HG03159 (cell line): ENCODE measurements around the gene ELAC1.
"Not testable (repeated sequence)": the region's sequence is repeated elsewhere in the genome, so short reads cannot be mapped to it uniquely, and the experiment has no call there.

Experiments
- ATAC-seq: cut with Tn5 transposase; IDR thresholded peaks from one replicate; pipeline ENCODE4 v1.9.1; 2021; ENCODE audit warnings: mild to moderate bottlenecking, moderate library complexity; ENCODE audit not compliant: unreplicated experiment

The ELAC1 gene

DNA sequence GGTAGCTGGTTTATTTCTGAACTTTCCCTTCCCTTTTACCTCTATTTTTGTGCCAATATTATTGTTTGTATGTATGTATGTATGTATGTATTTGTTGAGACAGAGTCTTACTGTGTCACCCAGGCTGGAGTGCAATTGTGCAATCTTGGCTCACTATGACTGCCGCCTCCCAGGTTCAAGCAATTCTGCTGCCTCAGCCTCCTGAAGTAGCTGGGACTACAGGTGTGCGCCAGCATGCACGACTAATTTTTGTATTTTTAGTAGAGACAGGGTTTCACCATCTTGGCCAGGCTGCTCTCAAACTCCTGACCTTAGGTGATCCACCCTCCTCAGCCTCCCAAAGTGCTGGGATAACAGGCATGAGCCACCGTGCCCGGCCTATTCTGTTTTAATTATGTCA lies 4.6 kb downstream of the ELAC1 start:
- not testable (repeated sequence) for ATAC-seq

DNA sequence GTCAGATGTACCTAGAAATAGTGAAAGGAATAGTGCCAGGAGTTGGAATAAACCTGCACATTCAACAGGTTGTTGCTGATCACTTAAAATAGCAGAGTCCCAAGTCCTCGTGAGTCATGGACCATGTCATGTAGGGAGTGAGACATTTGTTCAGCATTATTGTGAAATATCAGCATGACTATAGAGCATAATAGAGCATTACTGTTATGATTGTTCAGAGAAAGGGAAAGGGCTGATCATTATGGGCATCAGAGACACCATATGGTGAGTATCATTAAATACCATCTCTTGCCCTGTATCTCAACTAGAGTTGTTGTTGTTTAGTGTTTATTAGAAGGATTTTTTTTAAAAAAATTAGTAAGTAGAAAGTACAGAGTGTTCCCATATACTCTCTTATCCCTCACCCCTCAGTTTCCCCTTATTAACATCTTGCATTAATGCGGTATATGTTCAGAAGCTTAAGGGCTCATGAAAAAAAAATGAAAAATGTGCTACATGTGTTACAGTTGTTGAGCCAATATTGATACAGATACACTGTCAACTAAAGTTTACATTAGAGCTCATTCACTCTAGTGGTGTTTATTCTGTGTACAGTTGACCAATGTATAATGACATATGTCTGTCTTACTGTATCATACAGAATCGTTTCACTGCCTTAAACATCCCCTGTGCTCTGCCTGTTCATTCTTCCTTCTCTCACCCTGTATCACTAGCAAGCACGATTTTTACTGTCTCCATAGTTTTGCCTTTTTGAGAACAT lies 5.7 kb downstream of the ELAC1 start:
- no peak for ATAC-seq

DNA sequence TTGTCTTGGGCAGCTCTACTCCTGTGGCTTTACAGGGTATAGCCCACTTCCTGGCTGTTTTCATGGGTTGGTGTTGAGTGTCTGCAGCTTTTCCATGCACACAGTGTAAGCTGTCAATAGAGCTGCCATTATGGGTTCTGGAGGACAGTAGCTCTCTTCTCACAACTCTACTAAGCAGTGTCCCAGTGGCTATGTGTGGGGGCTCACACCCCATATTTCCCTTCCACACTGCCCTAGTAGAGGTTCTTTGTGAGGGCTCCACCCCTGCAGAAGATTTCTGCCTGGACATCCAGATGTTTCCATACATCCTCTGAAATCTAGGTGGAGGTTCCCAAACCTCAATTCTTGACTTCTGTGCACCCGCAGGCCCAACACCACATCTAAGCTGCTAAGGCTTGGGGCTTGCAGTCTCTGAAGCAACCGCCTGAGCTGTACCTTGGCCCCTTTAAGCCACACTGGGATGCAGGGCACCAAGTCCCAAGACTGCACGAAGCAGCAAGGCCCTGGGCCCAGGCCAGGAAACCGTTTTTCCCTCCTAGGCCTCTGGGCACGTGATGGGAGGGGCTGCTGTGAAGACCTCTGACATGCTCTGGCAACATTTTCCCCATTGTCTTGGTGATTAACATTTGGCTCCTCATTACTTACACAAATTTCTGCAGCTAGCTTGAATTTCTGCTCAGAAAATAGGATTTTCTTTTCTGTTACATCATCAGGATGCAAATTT lies 9.4 kb downstream of the ELAC1 start:
- no peak for ATAC-seq

DNA sequence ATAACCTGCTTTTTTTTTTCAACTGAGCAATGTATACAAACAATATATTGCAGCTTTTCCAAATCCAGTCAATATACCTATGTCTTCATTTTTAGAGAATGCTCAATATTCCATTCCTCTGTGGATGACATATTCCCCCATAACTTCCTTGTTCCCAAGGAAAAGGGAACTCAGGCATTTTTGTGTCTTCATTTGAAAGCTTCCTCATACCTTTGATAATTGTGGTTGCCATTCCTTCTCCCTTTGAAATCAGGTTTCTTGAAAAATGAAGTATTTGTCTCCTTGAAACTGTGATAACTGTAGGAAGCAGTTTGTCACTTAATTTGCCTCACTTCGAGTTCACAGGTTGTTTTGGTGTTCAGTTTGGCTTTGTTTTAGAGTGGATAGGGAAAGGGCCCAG lies 13.5 kb downstream of the ELAC1 start:
- ATAC-seq = no peak

DNA sequence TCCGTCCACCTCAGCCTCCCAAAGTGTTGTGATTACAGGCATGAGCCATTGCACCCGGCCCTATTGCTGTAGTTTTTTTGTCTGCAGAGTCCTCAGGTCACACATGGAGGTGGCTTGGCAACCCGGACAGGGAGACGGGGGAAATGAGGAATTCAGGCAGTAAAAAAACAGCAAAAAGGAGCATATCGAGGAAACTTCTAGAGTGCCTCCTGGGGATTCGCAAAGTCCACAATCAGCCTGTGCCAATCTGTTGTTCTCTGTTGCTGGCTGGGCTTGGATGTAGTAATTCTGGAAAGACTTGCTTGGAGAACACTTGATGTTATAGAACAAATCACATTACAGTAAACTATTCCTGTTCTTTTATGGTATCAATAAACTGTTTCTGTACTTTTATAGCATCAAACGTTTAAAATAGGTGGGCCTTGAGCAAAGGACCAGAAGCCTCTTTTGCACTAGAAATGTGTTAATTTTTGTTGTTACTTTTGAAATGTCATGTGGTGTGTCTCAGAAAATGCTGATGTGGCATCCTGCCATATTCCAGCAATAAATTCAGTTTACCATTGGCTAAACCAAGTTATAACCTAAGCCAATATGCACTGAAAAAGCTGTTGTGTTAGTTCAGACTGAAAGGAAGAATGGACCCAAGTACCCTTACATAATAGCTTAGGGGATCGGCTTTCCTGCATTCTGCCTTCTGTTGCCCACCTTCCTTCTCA lies 14.4 kb downstream of the ELAC1 start:
- no peak for ATAC-seq

DNA sequence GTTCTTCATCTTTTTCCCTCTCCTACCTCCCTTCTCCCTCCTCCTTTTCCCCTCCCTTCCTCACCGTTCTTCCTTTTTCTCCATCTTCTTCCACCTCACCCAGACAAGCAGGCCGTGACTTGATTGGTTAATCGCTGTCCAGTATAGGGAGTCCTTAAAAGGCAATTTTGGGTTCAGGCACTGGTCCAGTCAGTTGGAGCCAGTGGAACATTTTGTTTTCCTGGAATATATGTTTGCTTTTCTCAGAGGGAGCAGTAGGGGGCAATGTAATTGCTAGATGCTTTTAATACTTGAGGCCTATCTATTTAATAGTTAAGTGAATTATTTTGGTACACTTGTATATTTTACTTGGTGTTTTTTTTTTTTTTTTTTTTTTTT lies 15.0 kb downstream of the ELAC1 start:
- no peak for ATAC-seq

DNA sequence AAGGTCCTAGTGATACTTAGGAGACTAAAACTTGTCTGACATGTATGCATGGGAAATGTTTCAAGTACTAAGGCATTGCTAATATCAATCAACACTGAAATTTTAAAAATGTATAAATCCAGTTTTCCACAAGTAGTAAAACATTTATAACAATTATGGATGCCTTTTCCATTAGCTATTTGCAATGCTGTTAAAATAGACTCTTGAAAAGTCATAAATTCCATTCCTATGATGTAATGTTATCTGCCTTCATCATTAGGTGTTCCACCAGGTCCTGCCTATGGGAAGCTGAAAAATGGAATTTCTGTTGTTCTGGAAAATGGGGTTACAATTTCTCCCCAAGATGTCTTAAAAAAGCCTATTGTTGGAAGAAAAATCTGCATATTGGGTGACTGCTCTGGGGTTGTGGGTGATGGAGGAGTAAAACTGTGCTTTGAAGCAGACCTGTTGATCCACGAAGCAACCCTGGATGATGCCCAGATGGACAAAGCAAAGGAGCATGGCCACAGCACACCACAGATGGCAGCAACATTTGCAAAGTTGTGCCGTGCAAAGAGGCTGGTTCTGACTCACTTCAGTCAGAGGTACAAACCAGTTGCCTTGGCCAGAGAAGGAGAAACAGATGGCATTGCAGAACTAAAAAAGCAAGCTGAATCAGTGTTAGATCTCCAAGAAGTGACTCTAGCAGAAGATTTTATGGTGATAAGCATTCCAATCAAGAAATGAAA lies 18.7 kb downstream of the ELAC1 start:
- ATAC-seq = no peak

DNA sequence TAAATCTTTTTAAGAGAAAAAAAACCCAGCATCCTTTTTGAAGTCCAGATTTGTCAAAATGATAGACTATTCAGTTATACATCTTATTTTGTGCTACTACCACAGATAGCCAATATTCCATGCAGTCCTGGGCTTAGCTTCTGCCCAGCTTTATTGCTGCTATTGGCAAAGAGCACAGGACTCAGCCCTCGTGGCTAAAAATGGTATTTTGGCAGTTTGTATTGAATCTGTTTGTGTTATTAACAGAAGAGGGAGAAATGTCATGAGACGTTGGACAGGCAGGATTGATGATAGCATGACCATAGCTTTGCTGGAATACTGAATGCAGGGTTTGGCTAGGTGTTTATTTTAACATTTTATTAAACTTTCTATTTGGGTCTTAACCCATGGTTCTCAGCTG lies 19.4 kb downstream of the ELAC1 start:
- ATAC-seq = no peak

DNA sequence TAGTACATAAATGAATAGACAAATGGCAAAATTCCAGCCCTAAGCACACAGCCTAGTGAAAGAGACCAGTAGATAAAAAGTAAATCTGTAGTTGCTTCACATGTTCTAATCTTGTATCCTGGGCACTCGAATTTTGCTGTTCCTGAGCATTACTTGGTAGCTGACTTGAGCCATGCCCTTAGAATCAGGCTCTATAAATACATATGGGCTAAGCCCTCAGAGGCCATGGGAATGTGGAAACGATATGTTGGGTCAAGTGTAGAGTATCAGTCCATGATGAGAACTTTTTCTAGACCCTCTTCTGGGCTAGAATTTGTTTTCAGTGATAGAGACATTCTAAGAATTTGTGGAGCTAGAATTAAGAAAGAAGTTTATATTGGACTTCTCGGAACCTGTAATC lies 21.9 kb downstream of the ELAC1 start:
- no peak for ATAC-seq

DNA sequence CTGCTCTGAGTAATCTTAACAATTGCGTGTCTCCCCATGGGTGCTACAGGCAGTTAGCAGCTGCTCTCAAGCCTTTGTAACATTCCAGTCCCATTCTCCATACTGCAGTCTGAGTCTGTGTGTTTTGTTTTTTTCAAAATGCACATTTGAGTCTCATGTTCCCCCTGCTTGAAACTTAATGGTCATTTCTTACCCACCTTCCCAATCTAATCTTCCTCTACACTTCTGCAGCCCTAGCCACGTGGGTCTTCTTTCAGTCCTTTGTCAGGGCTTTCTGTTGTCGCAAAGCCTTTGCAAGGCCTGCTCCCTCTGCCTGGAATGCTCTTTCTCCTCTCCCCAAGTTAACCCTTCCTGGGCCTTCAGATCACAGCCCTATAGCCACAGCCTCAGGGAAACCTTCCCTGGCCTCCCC lies 24.5 kb downstream of the ELAC1 start:
- ATAC-seq = no peak

DNA sequence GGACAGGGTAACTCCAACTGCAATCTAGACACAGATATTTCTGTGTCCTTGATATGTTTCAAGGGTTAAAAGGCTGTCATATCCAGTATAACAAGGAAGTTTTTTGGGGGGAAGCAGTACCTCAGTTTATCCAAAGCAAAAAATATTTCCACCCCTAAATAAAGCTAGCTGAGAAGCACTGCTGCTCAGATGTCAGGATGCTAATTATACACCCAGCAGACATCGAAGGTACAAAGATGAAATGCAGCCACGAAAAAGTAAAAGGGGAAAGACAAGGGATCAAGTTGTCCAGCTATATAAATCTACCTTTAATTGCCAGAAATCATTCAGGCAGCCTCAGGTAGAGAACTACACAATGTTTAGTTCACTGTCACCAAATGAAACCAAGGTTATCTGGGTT lies 26.2 kb downstream of the ELAC1 start:
- no peak for ATAC-seq

DNA sequence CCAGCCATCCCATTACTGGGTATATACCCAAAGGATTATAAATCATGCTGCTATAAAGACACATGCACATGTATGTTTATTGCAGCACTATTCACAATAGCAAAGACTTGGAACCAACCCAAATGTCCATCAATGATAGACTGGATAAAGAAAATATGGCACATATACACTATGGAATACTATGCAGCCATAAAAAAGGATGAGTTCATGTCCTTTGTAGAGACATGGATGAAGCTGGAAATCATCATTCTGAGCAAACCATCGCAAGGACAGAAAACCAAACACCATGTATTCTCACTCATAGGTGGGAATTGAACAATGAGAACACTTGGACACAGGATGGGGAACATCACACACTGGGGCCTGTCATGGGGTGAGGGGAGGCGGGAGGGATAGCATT lies 35.3 kb downstream of the ELAC1 start:
- ATAC-seq = not testable (repeated sequence)

DNA sequence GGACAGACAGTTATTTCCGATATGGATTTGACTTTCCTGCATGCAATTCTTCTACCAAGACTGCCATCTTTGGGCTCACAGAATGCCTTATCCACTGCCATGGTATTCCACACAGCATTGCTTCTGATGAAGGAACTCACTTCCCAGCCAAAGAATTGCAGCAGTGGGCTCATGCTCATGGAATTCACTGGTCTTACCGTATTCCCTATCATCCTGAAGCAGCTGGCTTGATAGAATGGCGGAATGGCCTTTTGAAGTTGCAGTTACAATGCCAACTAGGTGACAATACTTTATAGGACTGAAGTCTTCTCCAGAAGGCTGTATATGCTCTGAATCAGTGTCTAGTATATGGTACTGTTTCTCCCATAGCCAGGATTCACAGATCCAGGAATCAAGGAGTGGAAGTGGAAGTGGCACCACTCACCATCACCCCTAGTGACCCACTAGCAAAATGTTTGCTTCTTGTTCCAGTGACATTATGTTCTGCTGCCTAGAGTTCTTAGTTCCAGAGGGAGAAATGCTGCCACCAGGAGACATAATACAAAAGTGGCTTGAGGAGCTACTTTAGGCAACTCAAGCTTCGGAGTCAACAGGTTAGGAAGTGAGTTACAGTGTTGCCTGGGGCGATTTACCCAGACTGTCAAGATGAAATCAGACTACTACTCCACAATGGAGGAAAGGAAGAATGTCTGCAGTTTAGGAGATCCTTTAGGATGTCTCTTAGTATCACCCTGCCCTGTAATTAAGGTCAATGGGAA lies 38.4 kb downstream of the ELAC1 start:
- no peak for ATAC-seq

DNA sequence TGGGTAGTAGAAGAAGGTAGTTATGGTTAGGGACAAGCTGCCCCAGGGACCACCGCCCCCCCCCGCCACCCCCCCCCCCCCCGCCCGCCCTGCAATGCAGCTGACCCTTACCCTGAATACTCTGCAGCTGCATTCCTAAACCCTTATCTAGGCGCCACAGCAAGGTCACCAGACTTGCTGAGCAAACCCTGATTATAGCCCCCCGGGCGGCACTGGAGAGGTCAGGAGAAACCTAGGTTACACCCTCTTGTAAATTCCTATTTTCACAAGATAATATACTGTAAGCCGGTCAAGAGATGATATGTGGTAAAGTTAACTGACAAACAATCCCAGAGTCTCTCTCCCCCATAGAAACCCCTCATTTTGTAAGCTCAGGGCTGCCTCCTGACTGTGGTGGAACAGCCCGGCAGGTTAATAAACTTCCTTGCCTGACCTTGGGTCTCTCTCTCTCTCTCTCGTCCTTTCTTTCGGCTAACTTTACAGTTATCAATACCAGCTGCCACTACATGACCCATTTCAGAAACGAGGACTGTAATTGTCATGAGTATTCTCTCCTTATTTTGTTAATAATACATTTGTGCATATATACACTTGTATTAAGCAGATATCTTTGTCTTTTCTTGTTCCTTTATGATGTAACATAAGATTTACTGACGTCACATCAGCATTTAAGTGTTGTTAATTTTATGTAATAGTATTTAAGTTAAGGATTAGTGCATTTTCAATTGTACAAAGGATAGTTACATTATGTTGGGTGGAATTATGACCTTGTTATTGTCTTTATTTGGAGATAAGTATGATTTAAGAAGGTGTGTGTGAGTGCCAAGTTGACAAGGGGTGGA lies 39.3 kb downstream of the ELAC1 start:
- no peak for ATAC-seq

DNA sequence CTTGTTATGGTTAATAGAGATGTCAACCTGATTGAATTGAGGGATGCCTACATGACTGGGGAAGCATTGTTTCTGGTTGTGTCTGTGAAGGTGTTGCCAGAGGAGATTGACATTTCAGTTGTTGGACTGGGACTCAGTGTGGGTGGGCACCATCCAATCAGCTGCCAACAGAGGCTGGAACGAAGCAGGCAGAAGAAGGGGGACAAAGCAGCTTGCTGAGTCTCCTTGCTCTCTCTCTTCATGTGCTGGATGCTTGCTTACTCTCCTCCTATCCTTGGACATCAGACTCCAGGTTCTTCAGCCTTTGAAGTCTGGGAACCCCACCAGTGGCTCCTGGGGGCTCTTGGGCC lies 39.9 kb downstream of the ELAC1 start:
- ATAC-seq = no peak

DNA sequence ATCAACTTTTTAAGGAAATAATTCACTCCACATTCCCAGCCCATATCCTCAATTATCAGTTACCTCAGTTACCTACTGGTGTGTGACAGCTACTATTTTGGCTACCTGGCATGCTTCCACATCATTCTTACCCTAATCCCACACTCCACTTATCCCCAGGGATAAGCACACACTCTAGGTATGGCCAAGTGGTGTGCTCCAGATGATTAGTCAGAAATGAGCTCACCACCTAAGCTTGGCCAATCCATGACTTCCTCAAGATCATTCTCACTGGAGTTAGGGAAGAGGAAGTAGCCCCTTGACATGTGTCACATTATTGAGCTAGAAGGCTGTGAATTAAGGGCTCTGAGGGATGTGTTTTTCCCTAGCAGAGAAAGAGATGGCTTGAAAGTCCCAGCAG lies 41.2 kb downstream of the ELAC1 start:
- ATAC-seq = no peak

DNA sequence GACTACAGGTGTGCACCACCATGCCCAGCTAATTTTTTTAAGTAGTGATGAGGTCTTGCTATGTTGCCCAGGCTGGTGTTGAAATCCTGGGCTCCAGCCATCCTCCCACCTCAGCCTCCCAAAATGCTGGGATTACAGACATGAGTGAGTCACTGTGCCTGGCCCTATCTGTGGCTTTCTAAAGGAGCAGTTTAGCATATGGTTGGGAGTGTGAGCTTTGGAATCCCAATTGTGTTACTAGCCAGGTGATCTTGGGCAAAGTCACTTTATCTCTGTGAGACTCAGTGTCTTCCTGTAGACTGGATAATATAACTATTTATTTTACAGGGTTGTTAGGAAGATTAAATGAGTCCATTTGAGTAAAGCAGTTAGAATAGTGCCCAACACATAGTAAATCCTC lies 42.4 kb downstream of the ELAC1 start:
- ATAC-seq = no peak

DNA sequence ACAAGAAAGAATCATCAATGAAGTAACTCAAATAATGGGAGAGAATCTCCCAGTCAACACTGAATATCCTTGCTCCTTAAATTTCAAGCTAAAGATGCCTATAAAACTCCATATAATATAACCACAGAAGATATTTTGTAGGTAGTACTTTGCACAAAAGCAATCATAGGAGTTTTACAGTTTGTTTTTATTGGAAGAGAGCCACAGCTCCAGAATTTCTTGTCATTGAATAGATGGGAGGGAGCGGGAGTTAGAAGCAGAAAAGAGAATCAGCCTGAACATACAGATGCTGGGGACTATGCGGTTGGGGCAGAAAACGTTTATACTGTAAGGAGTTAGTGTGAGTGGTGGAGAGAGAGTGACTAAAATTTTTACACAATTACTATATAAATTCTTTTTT lies 43.9 kb downstream of the ELAC1 start:
- ATAC-seq = no peak

DNA sequence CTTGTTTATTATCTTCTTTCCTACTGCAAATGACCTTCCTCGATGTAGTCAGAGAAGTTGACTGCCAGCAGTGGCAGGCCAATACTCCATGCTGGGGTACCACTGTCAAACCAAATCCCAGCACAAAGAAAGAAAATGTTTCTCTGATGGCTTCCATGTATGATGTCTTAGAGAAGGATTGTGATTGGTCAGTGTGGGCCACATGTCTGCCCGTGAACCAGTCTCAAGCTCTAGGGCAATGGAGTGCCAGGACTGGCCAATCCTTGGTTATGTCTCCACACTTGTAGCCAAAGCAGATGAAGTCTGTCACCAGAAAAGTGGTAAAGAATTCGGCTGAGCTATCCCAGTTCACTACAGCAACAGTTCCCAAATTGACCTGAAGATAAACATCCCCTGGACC lies 44.6 kb downstream of the ELAC1 start:
- ATAC-seq = no peak

DNA sequence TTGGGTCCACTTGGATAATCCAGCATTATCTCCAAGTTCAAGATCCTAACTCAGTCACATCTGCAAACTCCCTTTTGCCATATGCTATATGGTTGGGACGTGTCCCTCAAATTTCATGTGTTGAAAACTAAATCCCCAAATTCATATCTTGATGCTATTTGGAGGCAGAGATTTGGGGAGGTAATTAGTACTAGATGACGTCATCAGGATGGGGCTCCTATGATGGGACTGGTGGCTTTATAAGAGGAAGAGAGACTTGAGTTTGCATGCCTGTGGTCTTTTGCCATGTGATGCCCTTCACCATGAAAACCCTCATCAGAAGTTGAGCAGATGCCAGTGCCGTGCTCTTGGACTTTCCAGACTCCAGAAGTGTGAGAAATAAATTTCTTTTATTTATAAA lies 45.4 kb downstream of the ELAC1 start:
- ATAC-seq = no peak
